ENCODE results near the gene SLC9C1.

The SLC9C1 gene

DNA sequence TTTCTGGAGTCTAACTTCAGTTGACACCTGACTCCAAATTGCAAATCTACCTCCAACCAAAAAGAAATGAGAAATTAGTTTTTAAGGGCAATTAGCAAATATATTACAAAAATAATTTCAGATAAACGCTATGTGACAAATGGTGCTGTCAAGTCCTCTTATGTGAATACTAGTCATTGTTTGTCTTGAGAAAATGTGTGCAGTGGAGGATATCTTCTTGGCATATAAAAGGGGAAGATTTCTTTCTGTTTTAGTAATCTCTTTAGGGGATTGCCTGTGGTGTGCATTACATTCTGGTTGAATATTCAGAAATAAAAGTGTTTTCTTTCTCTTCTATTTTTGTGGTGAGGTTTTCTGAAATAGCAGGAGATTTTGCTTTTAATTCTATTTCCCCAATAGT is 158.0 kb downstream of the SLC9C1 start:
- TF ChIP-seq, protein P1, sequence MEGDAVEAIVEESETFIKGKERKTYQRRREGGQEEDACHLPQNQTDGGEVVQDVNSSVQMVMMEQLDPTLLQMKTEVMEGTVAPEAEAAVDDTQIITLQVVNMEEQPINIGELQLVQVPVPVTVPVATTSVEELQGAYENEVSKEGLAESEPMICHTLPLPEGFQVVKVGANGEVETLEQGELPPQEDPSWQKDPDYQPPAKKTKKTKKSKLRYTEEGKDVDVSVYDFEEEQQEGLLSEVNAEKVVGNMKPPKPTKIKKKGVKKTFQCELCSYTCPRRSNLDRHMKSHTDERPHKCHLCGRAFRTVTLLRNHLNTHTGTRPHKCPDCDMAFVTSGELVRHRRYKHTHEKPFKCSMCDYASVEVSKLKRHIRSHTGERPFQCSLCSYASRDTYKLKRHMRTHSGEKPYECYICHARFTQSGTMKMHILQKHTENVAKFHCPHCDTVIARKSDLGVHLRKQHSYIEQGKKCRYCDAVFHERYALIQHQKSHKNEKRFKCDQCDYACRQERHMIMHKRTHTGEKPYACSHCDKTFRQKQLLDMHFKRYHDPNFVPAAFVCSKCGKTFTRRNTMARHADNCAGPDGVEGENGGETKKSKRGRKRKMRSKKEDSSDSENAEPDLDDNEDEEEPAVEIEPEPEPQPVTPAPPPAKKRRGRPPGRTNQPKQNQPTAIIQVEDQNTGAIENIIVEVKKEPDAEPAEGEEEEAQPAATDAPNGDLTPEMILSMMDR (IDR thresholded peaks at IDR 0.05; ENCODE audit: low read depth, low read length) = no peak
- DNase-seq (ENCODE audit: extremely low read depth, low read depth) = no peak

DNA sequence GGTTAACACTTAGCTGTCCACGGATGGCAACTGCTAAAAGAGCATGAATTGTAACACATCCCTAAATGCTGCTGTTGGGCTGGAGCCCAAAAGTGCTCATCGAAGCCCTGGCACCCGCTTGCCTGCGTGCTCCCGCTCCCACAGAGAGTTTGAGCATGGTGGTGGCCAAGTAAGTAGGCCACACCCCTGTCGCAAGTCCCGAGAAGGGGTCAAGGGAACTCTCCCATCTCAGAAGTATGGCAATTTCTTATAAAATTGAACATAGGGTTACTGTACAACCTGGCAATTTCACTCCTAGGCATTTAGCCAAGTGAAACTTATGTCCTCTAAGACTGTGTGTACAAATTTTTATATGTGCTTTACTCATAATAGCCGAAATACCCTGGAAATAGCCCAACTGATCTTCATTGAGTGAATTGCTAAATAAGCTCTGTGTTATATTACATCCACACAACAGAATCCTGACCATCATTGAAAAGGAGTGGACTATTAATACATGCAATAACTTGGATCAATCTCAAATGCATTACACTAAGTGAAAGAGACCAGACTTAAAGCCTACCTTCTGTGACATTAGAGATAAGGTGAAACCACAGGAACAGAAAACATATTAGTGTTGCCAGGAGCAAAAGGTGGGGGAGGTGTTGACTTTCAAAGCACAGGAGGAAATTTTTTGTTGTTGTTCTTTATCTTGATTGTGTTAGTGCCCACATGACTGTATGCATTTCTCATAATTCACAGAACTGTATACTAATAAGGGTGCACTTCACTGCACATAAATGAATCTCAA is 159.5 kb downstream of the SLC9C1 start:
- TF ChIP-seq, protein P1 (IDR thresholded peaks at IDR 0.05; ENCODE audit: low read depth, low read length) = no peak
- DNase-seq (ENCODE audit: extremely low read depth, low read depth) = no peak

GRCh38 chr3:112133626-112134334 is 160.2 kb downstream of the SLC9C1 start:
- TF ChIP-seq, protein P1 (IDR thresholded peaks at IDR 0.05; ENCODE audit: low read depth, low read length) = no peak
- no peak for DNase-seq (ENCODE audit: extremely low read depth, low read depth)

DNA sequence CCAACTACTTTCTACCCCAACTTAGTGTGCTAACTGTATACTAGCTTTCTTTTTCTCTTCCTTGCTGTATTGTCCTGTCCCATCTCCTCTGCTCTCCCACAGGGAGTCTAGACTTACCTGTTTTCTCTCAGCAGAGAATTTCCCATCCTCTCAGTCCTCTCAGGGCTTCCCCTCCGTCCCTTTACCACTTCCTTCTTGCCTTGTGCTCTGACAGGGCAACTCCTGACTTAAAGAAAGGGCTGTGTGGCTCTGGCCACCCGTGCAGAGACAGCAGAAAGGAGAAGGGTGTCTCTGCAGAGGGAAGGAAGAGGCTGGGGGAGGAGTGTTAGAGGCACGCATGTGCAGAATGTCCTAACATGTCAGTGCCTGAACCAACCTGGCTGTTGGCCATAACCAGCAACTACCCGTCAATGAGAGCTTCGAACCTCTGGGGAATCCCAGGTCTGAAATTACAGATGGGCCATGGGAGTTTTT is 161.0 kb downstream of the SLC9C1 start, which contains the start of gene GCSAM:
Gene GCSAM, minus strand, starts transcription at position 274 of the 474 bp plus-strand sequence. Its CDS starts 128 bp downstream, at position 146.
- no peak for DNase-seq (ENCODE audit: extremely low read depth, low read depth)
- TF ChIP-seq, protein P1 (IDR thresholded peaks at IDR 0.05; ENCODE audit: low read depth, low read length) = no peak

GRCh38 chr3:112132554-112132953 is 161.5 kb downstream of the SLC9C1 start:
- no peak for DNase-seq (ENCODE audit: extremely low read depth, low read depth)
- TF ChIP-seq, protein P1 (IDR thresholded peaks at IDR 0.05; ENCODE audit: low read depth, low read length) = no peak

DNA sequence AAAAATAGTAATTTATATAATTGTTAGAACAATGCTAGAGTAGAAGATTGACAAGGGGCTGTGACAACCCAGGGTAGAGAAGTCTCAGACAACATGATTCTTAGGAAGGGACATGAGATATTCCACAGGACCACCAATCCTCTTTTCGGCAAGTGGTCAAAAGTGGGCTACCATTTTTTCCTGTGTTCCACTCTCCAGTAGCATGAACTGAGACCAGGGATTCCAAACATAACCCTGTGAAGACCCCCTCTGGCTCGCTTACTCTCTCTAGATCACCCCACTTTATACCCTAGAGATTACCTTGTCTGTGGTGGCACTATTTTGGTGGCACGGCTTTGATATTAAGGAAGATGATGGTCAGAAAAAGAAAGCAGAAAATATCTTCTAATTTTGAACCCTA is 161.9 kb downstream of the SLC9C1 start:
- no peak for DNase-seq (ENCODE audit: extremely low read depth, low read depth)

More for the DNA sequence above, 161.9 kb downstream of the SLC9C1 start:
- TF ChIP-seq, protein P1 (IDR thresholded peaks at IDR 0.05; ENCODE audit: low read depth, low read length) = no peak

All from AG09319 (cell line).